Measurements from ENCODE around the gene NDUFB7. TPM values are rescaled to one million over a fixed set of nuclear protein-coding genes. Genes with fewer than 3 reads are reported as not detected.
"Not testable (repeated sequence)": the region's sequence is repeated elsewhere in the genome, so short reads cannot be mapped to it uniquely, and the experiment has no call there.

Gene NDUFB7
- total and polyA plus RNA-seq, 4 donors: 105 to 415 (median 300) TPM

DNA sequence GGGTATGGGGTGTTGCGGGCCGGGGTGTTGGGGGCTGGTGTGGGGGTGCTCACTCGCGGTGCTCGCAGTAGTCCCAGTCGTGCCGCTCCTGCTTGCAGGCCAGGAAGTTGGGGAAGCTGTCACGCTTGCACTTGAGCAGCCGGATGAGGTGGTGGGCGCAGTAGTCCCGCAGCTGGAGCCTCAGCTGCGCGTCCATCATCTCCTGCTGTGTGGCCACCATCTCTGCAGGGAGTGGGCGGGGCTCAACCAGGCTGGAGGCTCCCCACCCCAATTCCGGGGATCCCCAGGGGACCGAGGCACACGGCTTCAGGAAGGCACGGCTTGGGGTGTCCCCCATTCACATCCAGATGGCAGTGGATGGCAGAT, 5.2 kb downstream of the NDUFB7 start:
- no peak overlapping the region for H3K27ac ChIP-seq (ENCODE audit: low read depth in 1 of 2, low read length in 1 of 2)
- TF ChIP-seq, protein P1, sequence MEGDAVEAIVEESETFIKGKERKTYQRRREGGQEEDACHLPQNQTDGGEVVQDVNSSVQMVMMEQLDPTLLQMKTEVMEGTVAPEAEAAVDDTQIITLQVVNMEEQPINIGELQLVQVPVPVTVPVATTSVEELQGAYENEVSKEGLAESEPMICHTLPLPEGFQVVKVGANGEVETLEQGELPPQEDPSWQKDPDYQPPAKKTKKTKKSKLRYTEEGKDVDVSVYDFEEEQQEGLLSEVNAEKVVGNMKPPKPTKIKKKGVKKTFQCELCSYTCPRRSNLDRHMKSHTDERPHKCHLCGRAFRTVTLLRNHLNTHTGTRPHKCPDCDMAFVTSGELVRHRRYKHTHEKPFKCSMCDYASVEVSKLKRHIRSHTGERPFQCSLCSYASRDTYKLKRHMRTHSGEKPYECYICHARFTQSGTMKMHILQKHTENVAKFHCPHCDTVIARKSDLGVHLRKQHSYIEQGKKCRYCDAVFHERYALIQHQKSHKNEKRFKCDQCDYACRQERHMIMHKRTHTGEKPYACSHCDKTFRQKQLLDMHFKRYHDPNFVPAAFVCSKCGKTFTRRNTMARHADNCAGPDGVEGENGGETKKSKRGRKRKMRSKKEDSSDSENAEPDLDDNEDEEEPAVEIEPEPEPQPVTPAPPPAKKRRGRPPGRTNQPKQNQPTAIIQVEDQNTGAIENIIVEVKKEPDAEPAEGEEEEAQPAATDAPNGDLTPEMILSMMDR (IDR thresholded peaks at IDR 0.05; ENCODE audit: control extremely low read depth, extremely low read depth): no peak
- peaks cover 0 to 33% (median 4%) of the 10 kb centered on the region in 4 donors for H3K36me3 ChIP-seq (ENCODE audit: control insufficient read depth in 4 of 4, insufficient read depth in 4 of 4, low read length in 4 of 4)
- peaks cover 0 to 9% (median 3%) of the 10 kb centered on the region in 5 donors for H3K4me1 ChIP-seq (ENCODE audit: control insufficient read depth in 5 of 5, insufficient read depth in 5 of 5, low read length in 5 of 5)
- no peaks in the 10 kb centered on the region for H3K9me3 ChIP-seq (ENCODE audit: control insufficient read depth in 4 of 4, insufficient read depth in 3 of 4, low read length in 3 of 4)
- no peak for DNase-seq
- no peaks in the 10 kb centered on the region for H3K27me3 ChIP-seq (ENCODE audit: control insufficient read depth in 3 of 3, insufficient read depth in 3 of 3, low read length in 2 of 3)
- H3K9ac ChIP-seq (ENCODE audit: insufficient read depth in 1 of 2, low read length in 2 of 2): no peak overlapping the region
- ATAC-seq (ENCODE audit: insufficient read depth, low FRiP score): no peak
- H3K4me3 ChIP-seq: no peak overlapping the region
- WGBS, 2 donors: 69 to 81% methylated on average over 18 of the region's 18 CpGs

GRCh38 chr19:14565765-14566711, 5.8 kb downstream of the NDUFB7 start:
- DNase-seq: no peak
- no peak overlapping the region for H3K4me3 ChIP-seq
- H3K4me1 ChIP-seq (ENCODE audit: control insufficient read depth in 5 of 5, insufficient read depth in 5 of 5, low read length in 5 of 5): peaks cover 0 to 7% (median 3%) of the 10 kb centered on the region in 5 donors
- H3K27me3 ChIP-seq (ENCODE audit: control insufficient read depth in 3 of 3, insufficient read depth in 3 of 3, low read length in 2 of 3): no peaks in the 10 kb centered on the region
- WGBS, 2 donors: 88% methylated on average over 24 to 27 of the region's 31 CpGs
- no peaks in the 10 kb centered on the region for H3K9me3 ChIP-seq (ENCODE audit: control insufficient read depth in 4 of 4, insufficient read depth in 3 of 4, low read length in 3 of 4)
- no peak overlapping the region for H3K27ac ChIP-seq (ENCODE audit: low read depth in 1 of 2, low read length in 1 of 2)
- H3K9ac ChIP-seq (ENCODE audit: insufficient read depth in 1 of 2, low read length in 2 of 2): no peak overlapping the region
- TF ChIP-seq, protein P1 (IDR thresholded peaks at IDR 0.05; ENCODE audit: control extremely low read depth, extremely low read depth): no peak
- H3K36me3 ChIP-seq (ENCODE audit: control insufficient read depth in 4 of 4, insufficient read depth in 4 of 4, low read length in 4 of 4): peaks cover 0 to 35% (median 4%) of the 10 kb centered on the region in 4 donors
- ATAC-seq (ENCODE audit: insufficient read depth, low FRiP score): no peak

DNA sequence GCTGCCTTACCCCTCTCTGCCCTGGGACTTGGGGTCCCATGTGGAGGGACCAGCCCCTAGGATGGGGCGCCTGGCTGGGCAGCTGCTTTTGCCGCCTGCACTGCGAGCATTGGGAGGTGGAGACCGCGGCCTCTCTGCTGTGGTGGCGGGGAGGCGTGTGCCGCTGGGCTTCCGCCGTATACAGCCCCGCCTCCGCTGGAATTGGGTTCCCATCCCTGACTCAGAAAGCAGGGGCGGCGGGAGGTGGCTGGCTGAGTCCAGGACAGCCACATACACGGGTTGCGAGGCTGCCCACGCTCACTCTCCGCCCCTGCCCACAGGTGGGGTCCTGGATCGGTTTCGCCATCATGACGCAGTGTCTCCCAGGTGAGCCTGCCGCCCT, 6.6 kb downstream of the NDUFB7 start:
- peaks cover 0 to 35% (median 4%) of the 10 kb centered on the region in 4 donors for H3K36me3 ChIP-seq (ENCODE audit: control insufficient read depth in 4 of 4, insufficient read depth in 4 of 4, low read length in 4 of 4)
- peaks cover 0 to 13% (median 7%) of the 10 kb centered on the region in 5 donors for H3K4me1 ChIP-seq (ENCODE audit: control insufficient read depth in 5 of 5, insufficient read depth in 5 of 5, low read length in 5 of 5)
- ATAC-seq (ENCODE audit: insufficient read depth, low FRiP score) (no peak), DNase-seq (no peak)
- H3K9me3 ChIP-seq (ENCODE audit: control insufficient read depth in 4 of 4, insufficient read depth in 3 of 4, low read length in 3 of 4): no peaks in the 10 kb centered on the region
- TF ChIP-seq, protein P1 (IDR thresholded peaks at IDR 0.05; ENCODE audit: control extremely low read depth, extremely low read depth): no peak
- H3K27ac ChIP-seq (ENCODE audit: low read depth in 1 of 2, low read length in 1 of 2): no peak overlapping the region
- no peak overlapping the region for H3K4me3 ChIP-seq
- H3K9ac ChIP-seq (ENCODE audit: insufficient read depth in 1 of 2, low read length in 2 of 2): no peak overlapping the region
- no peaks in the 10 kb centered on the region for H3K27me3 ChIP-seq (ENCODE audit: control insufficient read depth in 3 of 3, insufficient read depth in 3 of 3, low read length in 2 of 3)
- 93 to 94% methylated on average over 21 to 22 of the region's 22 CpGs for WGBS, 2 donors

DNA sequence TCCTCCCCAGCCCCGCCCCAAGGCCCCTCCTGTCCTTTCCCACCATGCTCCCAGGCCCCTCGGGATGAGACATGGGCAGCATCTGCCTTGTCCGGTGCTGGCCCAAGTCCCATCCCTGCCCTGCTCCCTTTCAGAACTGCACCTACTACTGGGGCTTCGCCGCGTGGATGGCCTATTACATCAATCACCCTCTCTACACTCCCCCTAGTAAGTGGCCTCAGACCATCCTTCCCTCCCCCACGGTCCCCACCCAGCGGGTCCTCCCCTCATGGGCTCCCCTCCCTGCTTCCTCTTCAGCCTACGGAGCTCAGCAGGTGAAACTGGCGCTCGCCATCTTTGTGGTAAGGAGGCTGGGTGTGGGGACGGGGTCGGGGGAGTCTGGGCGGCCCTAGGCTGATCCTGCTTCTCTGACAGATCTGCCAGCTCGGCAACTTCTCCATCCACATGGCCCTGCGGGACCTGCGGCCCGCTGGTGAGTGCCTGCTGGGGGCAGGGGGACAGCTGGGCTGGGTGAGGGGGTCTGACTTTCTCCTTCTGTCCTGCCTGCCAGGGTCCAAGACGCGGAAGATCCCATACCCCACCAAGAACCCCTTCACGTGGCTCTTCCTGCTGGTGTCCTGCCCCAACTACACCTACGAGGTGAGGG, 7.1 kb downstream of the NDUFB7 start:
- H3K4me3 ChIP-seq; H3K9ac ChIP-seq (ENCODE audit: insufficient read depth in 1 of 2, low read length in 2 of 2); ATAC-seq (ENCODE audit: insufficient read depth, low FRiP score); H3K9me3 ChIP-seq (ENCODE audit: control insufficient read depth in 4 of 4, insufficient read depth in 3 of 4, low read length in 3 of 4); DNase-seq; H3K27me3 ChIP-seq (ENCODE audit: control insufficient read depth in 3 of 3, insufficient read depth in 3 of 3, low read length in 2 of 3); H3K27ac ChIP-seq (ENCODE audit: low read depth in 1 of 2, low read length in 1 of 2): not testable (repeated sequence)
- peaks cover 0 to 17% (median 8%) of the 10 kb centered on the region in 5 donors for H3K4me1 ChIP-seq (ENCODE audit: control insufficient read depth in 5 of 5, insufficient read depth in 5 of 5, low read length in 5 of 5)
- H3K36me3 ChIP-seq (ENCODE audit: control insufficient read depth in 4 of 4, insufficient read depth in 4 of 4, low read length in 4 of 4): peaks cover 0 to 35% (median 4%) of the 10 kb centered on the region in 4 donors
- 77 to 84% methylated on average over 22 of the region's 22 CpGs for WGBS, 2 donors
